Measurements from ENCODE around the gene SDK1.

The SDK1 gene

DNA sequence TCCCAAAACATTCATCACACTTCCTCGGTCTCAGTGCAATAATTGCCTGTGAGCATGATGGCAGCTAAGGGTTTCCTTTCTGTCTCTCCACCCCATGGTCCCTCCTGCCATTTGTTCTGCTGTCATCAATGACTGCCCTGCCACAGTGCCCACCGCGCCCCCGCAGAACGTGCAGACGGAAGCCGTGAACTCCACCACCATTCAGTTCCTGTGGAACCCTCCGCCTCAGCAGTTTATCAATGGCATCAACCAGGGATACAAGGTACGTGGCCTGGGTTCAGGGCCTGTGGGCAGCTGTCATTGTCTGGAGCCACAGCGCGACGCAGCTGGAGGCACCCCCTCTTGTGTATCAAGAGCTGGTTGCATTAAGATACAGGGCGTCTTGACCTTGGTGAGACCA, 748.1 kb downstream of the SDK1 start:
- no peaks in the 10 kb centered on the region for H3K36me3 ChIP-seq (ENCODE audit: low read depth)
- ATAC-seq (ENCODE audit: low read depth) (no peak), DNase-seq (ENCODE audit: low spot score) (no peak)
- no peak overlapping the region for H3K27ac ChIP-seq (ENCODE audit: poor library complexity, severe bottlenecking)
- TF ChIP-seq, protein P1, sequence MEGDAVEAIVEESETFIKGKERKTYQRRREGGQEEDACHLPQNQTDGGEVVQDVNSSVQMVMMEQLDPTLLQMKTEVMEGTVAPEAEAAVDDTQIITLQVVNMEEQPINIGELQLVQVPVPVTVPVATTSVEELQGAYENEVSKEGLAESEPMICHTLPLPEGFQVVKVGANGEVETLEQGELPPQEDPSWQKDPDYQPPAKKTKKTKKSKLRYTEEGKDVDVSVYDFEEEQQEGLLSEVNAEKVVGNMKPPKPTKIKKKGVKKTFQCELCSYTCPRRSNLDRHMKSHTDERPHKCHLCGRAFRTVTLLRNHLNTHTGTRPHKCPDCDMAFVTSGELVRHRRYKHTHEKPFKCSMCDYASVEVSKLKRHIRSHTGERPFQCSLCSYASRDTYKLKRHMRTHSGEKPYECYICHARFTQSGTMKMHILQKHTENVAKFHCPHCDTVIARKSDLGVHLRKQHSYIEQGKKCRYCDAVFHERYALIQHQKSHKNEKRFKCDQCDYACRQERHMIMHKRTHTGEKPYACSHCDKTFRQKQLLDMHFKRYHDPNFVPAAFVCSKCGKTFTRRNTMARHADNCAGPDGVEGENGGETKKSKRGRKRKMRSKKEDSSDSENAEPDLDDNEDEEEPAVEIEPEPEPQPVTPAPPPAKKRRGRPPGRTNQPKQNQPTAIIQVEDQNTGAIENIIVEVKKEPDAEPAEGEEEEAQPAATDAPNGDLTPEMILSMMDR (IDR thresholded peaks at IDR 0.05; ENCODE audit: poor library complexity, severe bottlenecking), result no peak
- H3K4me1 ChIP-seq (ENCODE audit: insufficient read depth, poor library complexity, severe bottlenecking), result no peaks in the 10 kb centered on the region
- no peak overlapping the region for H3K4me3 ChIP-seq (ENCODE audit: severe bottlenecking)
- H3K9me3 ChIP-seq (ENCODE audit: severe bottlenecking), result no peaks in the 10 kb centered on the region
- H3K27me3 ChIP-seq (ENCODE audit: insufficient read depth, poor library complexity, severe bottlenecking), result no peaks in the 10 kb centered on the region

DNA sequence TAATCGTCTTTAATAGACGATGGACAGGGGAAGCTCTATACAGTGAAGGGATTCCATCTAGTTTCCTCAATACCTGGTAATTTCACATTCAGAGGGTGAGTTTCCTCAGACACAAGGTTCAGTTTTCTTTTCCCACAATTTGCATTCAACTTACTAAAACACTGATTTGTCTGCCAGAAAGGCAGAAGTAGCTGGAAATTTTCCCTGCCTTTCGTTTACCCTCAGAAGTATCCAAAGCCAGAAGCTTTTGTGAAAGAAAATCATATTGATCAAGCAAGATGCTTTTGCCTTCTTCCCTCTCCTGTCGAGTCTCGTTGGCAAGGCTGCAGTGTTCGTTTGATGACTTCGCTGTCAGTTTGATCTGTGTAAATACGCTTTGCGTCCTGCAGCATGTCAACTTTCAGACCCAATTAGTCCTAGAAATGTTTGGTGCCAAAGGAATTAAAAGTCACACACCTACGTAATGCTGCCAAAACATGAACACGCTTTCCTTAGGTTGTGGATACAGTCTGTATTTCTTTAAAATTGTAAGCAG, 749.1 kb downstream of the SDK1 start:
- Histone ChIP-seq H3K9me3 (ENCODE audit: severe bottlenecking) (no peaks in the 10 kb centered on the region), H3K27ac (ENCODE audit: poor library complexity, severe bottlenecking) (no peak overlapping the region), H3K4me3 (ENCODE audit: severe bottlenecking) (no peak overlapping the region), H3K27me3 (ENCODE audit: insufficient read depth, poor library complexity, severe bottlenecking) (no peaks in the 10 kb centered on the region), H3K36me3 (ENCODE audit: low read depth) (no peaks in the 10 kb centered on the region), H3K4me1 (ENCODE audit: insufficient read depth, poor library complexity, severe bottlenecking) (no peaks in the 10 kb centered on the region)
- ATAC-seq (ENCODE audit: low read depth) (no peak), DNase-seq (ENCODE audit: low spot score) (no peak)
- TF ChIP-seq, protein P1 (IDR thresholded peaks at IDR 0.05; ENCODE audit: poor library complexity, severe bottlenecking), result no peak

GRCh38 chr7:4051696-4052095, 750.6 kb downstream of the SDK1 start:
- ATAC-seq (ENCODE audit: low read depth) (no peak), DNase-seq (ENCODE audit: low spot score) (no peak)
- H3K27me3 ChIP-seq (ENCODE audit: insufficient read depth, poor library complexity, severe bottlenecking), result no peaks in the 10 kb centered on the region
- peaks cover 2% of the 10 kb centered on the region for H3K9me3 ChIP-seq (ENCODE audit: severe bottlenecking)
- TF ChIP-seq, protein P1 (IDR thresholded peaks at IDR 0.05; ENCODE audit: poor library complexity, severe bottlenecking), result no peak
- no peak overlapping the region for H3K27ac ChIP-seq (ENCODE audit: poor library complexity, severe bottlenecking)
- no peaks in the 10 kb centered on the region for H3K4me1 ChIP-seq (ENCODE audit: insufficient read depth, poor library complexity, severe bottlenecking)
- no peak overlapping the region for H3K4me3 ChIP-seq (ENCODE audit: severe bottlenecking)
- no peaks in the 10 kb centered on the region for H3K36me3 ChIP-seq (ENCODE audit: low read depth)

- H3K4me3 ChIP-seq (ENCODE audit: severe bottlenecking), result no peak overlapping the region
- no peaks in the 10 kb centered on the region for H3K4me1 ChIP-seq (ENCODE audit: insufficient read depth, poor library complexity, severe bottlenecking)
- no peak overlapping the region for H3K27ac ChIP-seq (ENCODE audit: poor library complexity, severe bottlenecking)
- no peaks in the 10 kb centered on the region for H3K27me3 ChIP-seq (ENCODE audit: insufficient read depth, poor library complexity, severe bottlenecking)
- DNase-seq (ENCODE audit: low spot score) (no peak), ATAC-seq (ENCODE audit: low read depth) (no peak)
- peaks cover 2% of the 10 kb centered on the region for H3K9me3 ChIP-seq (ENCODE audit: severe bottlenecking)
- H3K36me3 ChIP-seq (ENCODE audit: low read depth), result no peaks in the 10 kb centered on the region
- TF ChIP-seq, protein P1 (IDR thresholded peaks at IDR 0.05; ENCODE audit: poor library complexity, severe bottlenecking), result no peak
Observed at GRCh38 chr7:4052130-4052529, 751.1 kb downstream of the SDK1 start.

- no peak overlapping the region for H3K4me3 ChIP-seq (ENCODE audit: severe bottlenecking)
- TF ChIP-seq, protein P1 (IDR thresholded peaks at IDR 0.05; ENCODE audit: poor library complexity, severe bottlenecking), result no peak
- H3K9me3 ChIP-seq (ENCODE audit: severe bottlenecking), result peaks cover 4% of the 10 kb centered on the region
- no peak for ATAC-seq (ENCODE audit: low read depth)
- H3K4me1 ChIP-seq (ENCODE audit: insufficient read depth, poor library complexity, severe bottlenecking), result no peaks in the 10 kb centered on the region
- H3K27ac ChIP-seq (ENCODE audit: poor library complexity, severe bottlenecking), result no peak overlapping the region
- no peaks in the 10 kb centered on the region for H3K36me3 ChIP-seq (ENCODE audit: low read depth)
- no peaks in the 10 kb centered on the region for H3K27me3 ChIP-seq (ENCODE audit: insufficient read depth, poor library complexity, severe bottlenecking)
- no peak for DNase-seq (ENCODE audit: low spot score)
Observed at GRCh38 chr7:4054158-4054557, 753.1 kb downstream of the SDK1 start.

Data from RWPE2 (cell line).